Measurements from ENCODE around the gene TACC2. TPM values are rescaled to one million over a fixed set of nuclear protein-coding genes. Genes with fewer than 3 reads are reported as not detected.
"Not testable (repeated sequence)": the region's sequence is repeated elsewhere in the genome, so short reads cannot be mapped to it uniquely, and the experiment has no call there.

TACC2 gene
- total RNA-seq, 2 experiments from 2014 or later: not detected

- DNase-seq; intact Hi-C loops (cut with micrococcal nuclease); H3K9me3 Mint-ChIP-seq; H3K4me1 Mint-ChIP-seq (ENCODE audit: low read depth); H3K27ac Mint-ChIP-seq; H3K36me3 Mint-ChIP-seq (ENCODE audit: low read depth); H3K4me3 Mint-ChIP-seq; CTCF ChIA-PET: not testable (repeated sequence)
- H3K27me3 Mint-ChIP-seq (ENCODE audit: low read depth): peaks cover 14% of the 10 kb centered on the region
Observed at GRCh38 chr10:121991727-121992126, 2.8 kb downstream of the TACC2 start.

- CTCF ChIA-PET: interaction anchor here (0.6 kb wide), 1 partner anchor 17 kb away, joined by 3 read pairs; no protein-coding TSS in a partner anchor
- intact Hi-C loops (cut with micrococcal nuclease): no loop called here
- peaks cover 2% of the 10 kb centered on the region for H3K4me1 Mint-ChIP-seq (ENCODE audit: low read depth)
- no peak for DNase-seq
- no peak overlapping the region for H3K27ac Mint-ChIP-seq
- peaks cover 11% of the 10 kb centered on the region for H3K27me3 Mint-ChIP-seq (ENCODE audit: low read depth)
- peaks cover 2% of the 10 kb centered on the region for H3K9me3 Mint-ChIP-seq
- no peak overlapping the region for H3K4me3 Mint-ChIP-seq
- no peaks in the 10 kb centered on the region for H3K36me3 Mint-ChIP-seq (ENCODE audit: low read depth)
Observed at GRCh38 chr10:121994429-121994941, 5.5 kb downstream of the TACC2 start.

GRCh38 chr10:121998462-121998861 lies 9.5 kb downstream of the TACC2 start:
- intact Hi-C loops (cut with micrococcal nuclease): no loop called here
- Mint-ChIP-seq H3K27ac (no peak overlapping the region), H3K4me1 (ENCODE audit: low read depth) (no peaks in the 10 kb centered on the region), H3K27me3 (ENCODE audit: low read depth) (peaks cover 10% of the 10 kb centered on the region), H3K4me3 (no peak overlapping the region), H3K36me3 (ENCODE audit: low read depth) (no peaks in the 10 kb centered on the region), H3K9me3 (peaks cover 27% of the 10 kb centered on the region)
- no peak for DNase-seq
- CTCF ChIA-PET: interaction anchor here (0.8 kb wide), 1 partner anchor 12 kb away, joined by 3 read pairs; no protein-coding TSS in a partner anchor

- no peak overlapping the region for H3K4me3 Mint-ChIP-seq
- no peak for DNase-seq
- H3K27ac Mint-ChIP-seq: no peak overlapping the region
- CTCF ChIA-PET: no interaction called here
- H3K9me3 Mint-ChIP-seq: peaks cover 27% of the 10 kb centered on the region
- peaks cover 10% of the 10 kb centered on the region for H3K27me3 Mint-ChIP-seq (ENCODE audit: low read depth)
- no peaks in the 10 kb centered on the region for H3K36me3 Mint-ChIP-seq (ENCODE audit: low read depth)
- intact Hi-C loops (cut with micrococcal nuclease): no loop called here
- no peaks in the 10 kb centered on the region for H3K4me1 Mint-ChIP-seq (ENCODE audit: low read depth)
Observed at GRCh38 chr10:121999301-121999700, 10.3 kb downstream of the TACC2 start.

- peaks cover 4% of the 10 kb centered on the region for H3K27me3 Mint-ChIP-seq (ENCODE audit: low read depth)
- intact Hi-C loops (cut with micrococcal nuclease): no loop called here
- H3K27ac Mint-ChIP-seq: no peak overlapping the region
- no peak overlapping the region for H3K4me3 Mint-ChIP-seq
- DNase-seq: no peak
- no peaks in the 10 kb centered on the region for H3K4me1 Mint-ChIP-seq (ENCODE audit: low read depth)
- CTCF ChIA-PET: no interaction called here
- no peaks in the 10 kb centered on the region for H3K36me3 Mint-ChIP-seq (ENCODE audit: low read depth)
- H3K9me3 Mint-ChIP-seq: peaks cover 31% of the 10 kb centered on the region
Observed at GRCh38 chr10:122001698-122002097, 12.7 kb downstream of the TACC2 start.

- peaks cover 11% of the 10 kb centered on the region for H3K9me3 Mint-ChIP-seq
- no peaks in the 10 kb centered on the region for H3K4me1 Mint-ChIP-seq (ENCODE audit: low read depth)
- no peak overlapping the region for H3K4me3 Mint-ChIP-seq
- no peak overlapping the region for H3K27ac Mint-ChIP-seq
- H3K36me3 Mint-ChIP-seq (ENCODE audit: low read depth): no peaks in the 10 kb centered on the region
- H3K27me3 Mint-ChIP-seq (ENCODE audit: low read depth): peaks cover 7% of the 10 kb centered on the region
- DNase-seq: no peak
- CTCF ChIA-PET: no interaction called here
- intact Hi-C loops (cut with micrococcal nuclease): no loop called here
Observed at GRCh38 chr10:122007415-122007814, 18.5 kb downstream of the TACC2 start.

- H3K27ac Mint-ChIP-seq: no peak overlapping the region
- peaks cover 7% of the 10 kb centered on the region for H3K27me3 Mint-ChIP-seq (ENCODE audit: low read depth)
- no peak for DNase-seq
- H3K4me3 Mint-ChIP-seq: no peak overlapping the region
- peaks cover 1% of the 10 kb centered on the region for H3K9me3 Mint-ChIP-seq
- CTCF ChIA-PET: interaction anchor here (0.7 kb wide), 1 partner anchor 12 kb away, joined by 3 read pairs; no protein-coding TSS in a partner anchor
- no peaks in the 10 kb centered on the region for H3K36me3 Mint-ChIP-seq (ENCODE audit: low read depth)
- H3K4me1 Mint-ChIP-seq (ENCODE audit: low read depth): no peaks in the 10 kb centered on the region
- intact Hi-C loops (cut with micrococcal nuclease): no loop called here
Observed at GRCh38 chr10:122010405-122011050, 21.6 kb downstream of the TACC2 start.

GRCh38 chr10:122012731-122013130 lies 23.8 kb downstream of the TACC2 start:
- H3K36me3 Mint-ChIP-seq (ENCODE audit: low read depth): no peaks in the 10 kb centered on the region
- CTCF ChIA-PET: no interaction called here
- no peaks in the 10 kb centered on the region for H3K9me3 Mint-ChIP-seq

GRCh38 chr10:122013311-122013780 lies 24.4 kb downstream of the TACC2 start:
- no peaks in the 10 kb centered on the region for H3K36me3 Mint-ChIP-seq (ENCODE audit: low read depth)
- no peak for DNase-seq
- intact Hi-C loops (cut with micrococcal nuclease): no loop called here
- CTCF ChIA-PET: no interaction called here
- no peak overlapping the region for H3K27ac Mint-ChIP-seq
- H3K27me3 Mint-ChIP-seq (ENCODE audit: low read depth): peaks cover 7% of the 10 kb centered on the region
- H3K4me3 Mint-ChIP-seq: no peak overlapping the region
- H3K4me1 Mint-ChIP-seq (ENCODE audit: low read depth): no peaks in the 10 kb centered on the region
- no peaks in the 10 kb centered on the region for H3K9me3 Mint-ChIP-seq

More at GRCh38 chr10:122012731-122013130, 23.8 kb downstream of the TACC2 start:
- DNase-seq: no peak
- intact Hi-C loops (cut with micrococcal nuclease): no loop called here
- Mint-ChIP-seq H3K27ac (no peak overlapping the region), H3K27me3 (ENCODE audit: low read depth) (peaks cover 7% of the 10 kb centered on the region), H3K4me3 (no peak overlapping the region), H3K4me1 (ENCODE audit: low read depth) (no peaks in the 10 kb centered on the region)

GRCh38 chr10:122014652-122015248 lies 25.8 kb downstream of the TACC2 start:
- Mint-ChIP-seq H3K4me3 (no peak overlapping the region), H3K36me3 (ENCODE audit: low read depth) (no peaks in the 10 kb centered on the region), H3K27ac (no peak overlapping the region), H3K27me3 (ENCODE audit: low read depth) (peaks cover 9% of the 10 kb centered on the region), H3K4me1 (ENCODE audit: low read depth) (no peaks in the 10 kb centered on the region), H3K9me3 (no peaks in the 10 kb centered on the region)
- CTCF ChIA-PET: interaction anchor here (0.6 kb wide), 2 partner anchors 26 to 100 kb away, joined by 3 to 5 read pairs; no protein-coding TSS in a partner anchor
- DNase-seq: no peak
- intact Hi-C loops (cut with micrococcal nuclease): no loop called here

GRCh38 chr10:122017926-122018325 lies 29.0 kb downstream of the TACC2 start:
- intact Hi-C loops (cut with micrococcal nuclease); CTCF ChIA-PET; H3K36me3 Mint-ChIP-seq (ENCODE audit: low read depth): not testable (repeated sequence)

GRCh38 chr10:122018491-122018890 lies 29.5 kb downstream of the TACC2 start:
- H3K27ac Mint-ChIP-seq: no peak overlapping the region

More at GRCh38 chr10:122017926-122018325, 29.0 kb downstream of the TACC2 start:
- not testable (repeated sequence) for DNase-seq; H3K4me3 Mint-ChIP-seq; H3K27ac Mint-ChIP-seq; H3K4me1 Mint-ChIP-seq (ENCODE audit: low read depth); H3K9me3 Mint-ChIP-seq
- peaks cover 10% of the 10 kb centered on the region for H3K27me3 Mint-ChIP-seq (ENCODE audit: low read depth)

More at GRCh38 chr10:122018491-122018890, 29.5 kb downstream of the TACC2 start:
- no peak overlapping the region for H3K4me3 Mint-ChIP-seq
- H3K4me1 Mint-ChIP-seq (ENCODE audit: low read depth): no peaks in the 10 kb centered on the region
- H3K27me3 Mint-ChIP-seq (ENCODE audit: low read depth): peaks cover 10% of the 10 kb centered on the region
- intact Hi-C loops (cut with micrococcal nuclease): no loop called here
- no peaks in the 10 kb centered on the region for H3K36me3 Mint-ChIP-seq (ENCODE audit: low read depth)
- CTCF ChIA-PET: no interaction called here
- H3K9me3 Mint-ChIP-seq: peaks cover 2% of the 10 kb centered on the region
- no peak for DNase-seq
